Measurements from ENCODE around the gene CHST5.

The CHST5 gene

DNA sequence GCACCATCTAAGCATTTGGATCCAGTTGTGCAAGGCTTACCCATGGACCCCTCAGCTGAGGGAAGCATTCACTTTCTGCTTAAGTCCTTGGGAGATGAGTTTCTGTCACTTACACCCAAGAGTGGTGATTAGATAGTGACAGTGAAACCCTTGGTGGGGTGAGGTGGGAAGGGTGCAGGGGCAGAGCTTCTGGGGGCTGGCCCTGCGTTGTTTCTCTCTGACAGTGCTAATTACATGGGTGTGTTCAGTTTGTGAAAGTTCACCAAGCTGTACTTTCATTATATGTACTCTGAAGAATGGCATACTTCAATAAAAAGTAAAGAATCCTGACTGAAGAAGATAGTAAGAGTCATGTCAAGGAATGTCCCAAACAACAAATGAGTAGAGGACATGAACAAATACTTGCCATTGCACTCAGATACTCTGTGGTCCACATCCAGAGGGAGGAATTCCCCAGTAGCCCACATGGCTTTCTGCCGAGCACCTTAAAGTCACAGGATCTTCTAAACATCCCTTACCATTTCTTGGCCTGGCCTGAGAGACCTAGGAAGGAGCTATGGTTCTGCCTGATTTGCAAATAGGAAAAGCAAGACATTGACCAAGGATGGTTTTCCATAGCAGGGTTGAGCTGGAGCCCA lies 49.1 kb downstream of the CHST5 start:
- no peak for DNase-seq
- intact Hi-C loops (cut with DNase I): no loop called here

DNA sequence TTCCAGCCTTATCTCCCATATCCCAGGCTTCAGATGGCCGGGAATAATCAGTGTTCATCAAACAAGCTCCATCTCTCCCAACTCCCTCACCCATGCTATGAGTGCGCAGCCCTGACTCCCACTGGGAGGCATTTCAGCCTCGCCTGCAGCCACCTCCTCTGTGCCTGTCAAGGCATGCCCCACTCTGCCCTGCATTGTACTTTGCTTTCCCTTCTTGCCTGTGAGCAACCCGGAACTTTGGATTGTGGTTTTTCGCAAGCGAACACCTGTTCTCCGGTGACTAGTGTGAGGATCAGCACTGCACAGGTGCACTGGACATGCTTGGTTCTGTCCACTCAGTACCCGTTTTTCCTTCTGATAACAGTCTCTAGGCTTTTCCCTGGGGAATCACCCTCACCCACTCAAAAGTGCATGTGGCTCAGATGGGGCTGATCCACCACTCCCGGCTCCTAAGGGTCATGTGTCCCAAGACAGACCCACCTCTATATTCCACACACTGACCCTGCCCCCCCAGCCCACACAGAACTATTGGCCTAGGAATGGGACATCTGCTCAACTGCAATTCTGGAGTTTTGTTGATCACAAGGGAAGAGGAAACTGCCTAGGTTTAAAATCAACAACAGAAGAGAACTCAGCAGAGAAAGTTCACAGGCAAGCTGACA lies 49.8 kb downstream of the CHST5 start:
- intact Hi-C loops (cut with DNase I): no loop called here
- DNase-seq: no peak

DNA sequence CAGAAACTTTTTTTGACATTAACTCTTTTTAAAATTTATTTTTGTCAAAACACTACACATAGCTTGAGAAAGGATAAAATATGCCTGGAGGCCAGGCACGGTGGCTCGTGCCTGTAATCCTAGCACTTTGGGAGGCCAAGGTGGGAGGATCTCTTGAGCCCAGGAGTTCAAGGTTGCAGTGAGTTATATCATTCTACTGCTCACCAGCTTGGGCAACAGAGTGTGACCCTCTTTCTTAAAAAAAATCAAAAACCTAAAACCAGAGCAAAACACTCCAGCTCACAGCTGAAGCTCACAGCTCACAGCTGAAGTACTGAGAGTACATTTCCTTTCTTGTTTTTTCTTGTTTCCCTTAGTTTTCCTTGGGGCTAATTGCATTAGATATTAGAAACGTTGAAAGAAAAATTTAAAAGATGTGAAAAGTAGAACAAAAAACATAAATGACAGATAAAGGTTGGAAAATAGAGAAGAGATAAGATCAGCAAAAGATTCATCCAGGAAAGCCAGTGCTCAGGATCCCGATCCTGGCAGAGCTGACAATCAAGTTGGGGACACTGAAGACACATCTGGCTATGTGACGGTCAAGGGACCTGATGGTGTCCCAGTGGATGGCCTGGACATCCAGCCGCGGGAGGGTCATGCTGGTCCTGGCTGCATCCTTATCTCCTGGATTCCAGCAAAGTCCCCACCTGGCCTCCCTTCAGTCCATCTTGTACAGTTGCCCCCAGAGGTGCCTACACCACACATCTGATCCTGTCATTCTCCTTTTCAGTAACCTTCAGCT lies 50.5 kb downstream of the CHST5 start:
- no peak for DNase-seq
- intact Hi-C loops (cut with DNase I): no loop called here

DNA sequence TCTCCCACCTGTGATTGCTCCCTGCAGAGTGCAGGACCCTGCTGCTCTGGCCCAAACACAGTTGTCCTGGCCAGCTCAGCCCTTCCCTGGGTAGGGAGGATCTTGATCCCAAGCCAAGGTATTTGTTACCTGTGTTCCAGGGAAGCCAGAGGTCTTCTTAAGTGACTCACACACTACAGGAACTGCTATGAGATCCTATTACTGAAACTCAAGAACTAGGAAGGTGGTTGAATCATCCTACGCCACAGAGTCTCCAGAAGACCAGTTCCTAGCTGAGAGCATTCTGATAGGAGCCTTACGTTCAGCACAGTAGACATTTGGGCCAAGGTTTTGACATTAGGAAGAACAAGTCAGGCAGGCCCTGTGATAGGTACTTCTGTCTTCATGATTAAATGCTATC lies 52.7 kb downstream of the CHST5 start:
- DNase-seq: no peak
- intact Hi-C loops (cut with DNase I): no loop called here

DNA sequence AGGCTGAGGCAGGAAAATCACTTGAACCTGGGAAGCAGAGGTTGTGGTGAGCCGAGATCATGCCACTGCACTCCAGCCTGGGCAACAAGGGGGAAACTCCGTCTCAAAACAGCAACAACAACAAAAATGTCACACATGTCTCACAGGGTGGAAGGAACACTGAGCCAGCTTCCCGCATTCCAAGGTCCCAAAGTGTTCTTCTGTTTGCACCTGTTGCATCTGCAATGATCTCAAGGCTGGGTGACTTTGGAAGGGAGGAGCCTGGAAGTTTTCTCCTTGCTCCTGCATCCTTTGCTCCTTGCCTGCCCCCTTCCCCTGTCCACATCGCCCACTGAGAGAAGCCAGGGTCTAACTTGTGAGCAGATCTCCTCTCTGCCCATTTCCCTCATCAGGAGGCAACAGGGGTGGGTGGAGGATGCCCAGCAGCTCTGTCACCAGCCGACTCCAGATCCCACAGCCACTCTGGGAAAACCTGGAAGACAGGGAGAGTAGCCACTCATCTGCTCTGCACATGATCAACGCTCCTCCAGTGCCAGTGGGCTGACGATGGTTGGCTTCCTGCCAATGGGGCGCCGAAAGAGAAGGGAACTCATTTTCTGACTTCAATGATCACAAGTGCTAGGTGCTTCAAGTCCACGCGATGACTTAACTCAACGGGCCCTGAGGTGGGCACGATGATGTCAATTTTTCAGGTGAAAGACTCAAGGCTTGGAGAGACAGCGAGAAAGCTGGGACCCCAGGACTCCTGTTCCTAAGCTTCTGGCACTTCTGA lies 53.3 kb downstream of the CHST5 start:
- intact Hi-C loops (cut with DNase I): no loop called here
- peak in 1 of 42 donors; percentile 35 for DNase-seq

DNA sequence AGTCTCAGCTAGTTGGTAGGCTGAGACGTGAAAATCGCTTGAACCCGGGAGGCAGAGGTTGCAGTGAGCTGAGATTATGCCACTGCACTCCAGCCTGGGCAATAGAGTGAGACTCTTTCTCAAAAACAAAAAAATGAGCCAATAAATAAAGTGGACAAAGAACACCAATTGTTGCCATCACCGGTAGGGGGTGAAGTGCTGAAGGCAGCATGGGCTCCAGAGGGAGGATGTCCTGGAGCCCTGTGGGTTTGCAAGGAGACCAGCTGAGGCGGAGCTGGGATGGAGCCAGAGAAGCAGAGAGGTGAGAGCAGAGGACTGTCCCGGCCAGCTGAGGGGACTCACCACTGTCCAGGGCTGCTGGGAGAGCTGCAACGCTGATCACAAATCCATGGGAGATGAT lies 54.4 kb downstream of the CHST5 start:
- intact Hi-C loops (cut with DNase I): no loop called here
- DNase-seq: no peak

DNA sequence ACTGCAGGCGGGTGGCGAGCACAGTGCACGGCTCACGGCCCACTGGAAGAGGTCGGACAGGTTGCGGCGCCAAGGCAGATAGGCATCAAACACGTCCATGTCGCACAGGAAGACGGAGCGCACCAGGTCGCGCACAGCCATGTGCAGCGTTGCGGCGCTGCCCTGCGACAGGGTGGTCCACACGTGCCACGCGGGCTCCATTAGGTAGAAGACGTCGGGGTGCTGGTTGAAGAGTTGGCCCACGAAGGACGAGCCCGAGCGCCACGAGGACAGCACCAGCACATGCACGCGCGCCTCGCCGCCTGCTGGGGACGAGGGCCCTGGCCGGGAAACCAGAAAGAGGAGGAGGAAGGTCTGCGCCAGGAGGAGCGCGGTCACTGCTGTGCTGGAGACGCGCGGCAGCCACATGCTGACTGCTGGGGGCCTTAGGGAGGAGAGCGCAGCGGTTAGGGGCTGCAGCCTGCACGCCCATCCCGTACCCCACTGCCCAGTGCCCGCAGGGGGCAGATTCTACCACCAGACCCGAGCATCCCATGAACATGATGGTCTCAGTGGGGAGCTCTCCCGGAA lies 56.4 kb downstream of the CHST5 start:
- intact Hi-C loops (cut with DNase I): loop anchor here (10.0 kb wide), 1 partner anchor 75 kb away; the partner anchor contains the start of gene TMEM231
- no peak for DNase-seq

Data from head of caudate nucleus (tissue), 42 donors.